Fibroblast of gingiva (primary cell): Measurements from ENCODE around the gene CAMKMT.

Experiments
- DNase-seq: peaks from one replicate; pipeline ENCODE4 v3.0.0-alpha.2; 2011; ENCODE audit warnings: low read depth

The CAMKMT gene

GRCh38 chr2:44772669-44773378 is 411.1 kb downstream of the CAMKMT start:
- no peak for DNase-seq

DNA sequence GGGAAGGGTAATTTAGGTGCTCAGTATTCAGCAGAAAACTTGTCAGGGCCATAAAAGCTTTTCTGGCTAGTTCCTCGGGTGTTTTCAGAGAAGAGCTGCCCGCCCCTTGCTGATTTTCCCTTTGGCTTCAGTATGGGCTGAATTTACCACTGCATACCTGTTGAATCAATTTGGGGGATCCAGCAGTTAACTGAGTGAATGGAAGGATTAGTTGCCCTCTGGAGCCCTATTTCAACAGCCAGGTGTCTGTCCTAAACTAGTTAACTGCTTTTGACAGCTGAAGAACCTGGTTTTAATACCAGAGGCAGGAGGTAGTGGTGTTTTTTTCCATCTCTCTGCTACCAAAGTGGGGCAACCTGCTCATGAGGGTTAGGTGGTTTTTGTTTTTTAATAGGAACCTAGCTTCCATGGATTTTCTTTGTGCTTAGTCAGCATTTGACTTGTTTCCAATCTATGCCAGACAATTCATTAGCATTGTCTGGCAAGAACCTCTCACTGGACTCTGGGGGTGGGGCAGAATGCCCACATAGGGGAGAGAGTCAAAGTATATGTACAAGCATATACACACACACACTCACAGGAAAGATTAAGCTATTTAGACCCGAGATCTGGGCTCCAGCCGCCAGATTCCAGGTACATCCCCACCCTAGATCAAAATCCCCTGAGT is 413.2 kb downstream of the CAMKMT start:
- DNase-seq, result no peak

GRCh38 chr2:44777036-44777435 is 415.3 kb downstream of the CAMKMT start:
- no peak for DNase-seq

DNA sequence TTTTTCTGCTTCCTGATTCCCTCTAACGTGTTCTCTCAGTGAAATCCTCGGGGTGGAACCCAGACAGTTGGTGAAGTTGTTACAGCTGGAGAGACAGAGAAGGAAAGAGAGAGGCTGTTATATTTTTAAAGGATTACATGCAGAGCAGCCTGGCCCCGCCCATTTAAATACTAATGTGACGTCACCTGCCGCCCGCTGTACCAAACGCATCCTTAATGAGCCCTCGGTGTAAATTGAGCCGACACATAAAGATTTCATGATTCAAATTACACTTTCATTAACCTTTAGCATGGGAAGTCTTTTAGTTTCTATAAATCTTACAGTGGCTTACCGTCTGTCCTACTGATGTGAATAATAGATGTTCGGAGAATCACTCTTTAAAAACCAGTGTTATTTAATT is 415.8 kb downstream of the CAMKMT start:
- no peak for DNase-seq

- DNase-seq, result no peak
Measured at GRCh38 chr2:44778221-44778654, 416.5 kb downstream of the CAMKMT start.

GRCh38 chr2:44778671-44779476 is 417.1 kb downstream of the CAMKMT start:
- no peak for DNase-seq

DNA sequence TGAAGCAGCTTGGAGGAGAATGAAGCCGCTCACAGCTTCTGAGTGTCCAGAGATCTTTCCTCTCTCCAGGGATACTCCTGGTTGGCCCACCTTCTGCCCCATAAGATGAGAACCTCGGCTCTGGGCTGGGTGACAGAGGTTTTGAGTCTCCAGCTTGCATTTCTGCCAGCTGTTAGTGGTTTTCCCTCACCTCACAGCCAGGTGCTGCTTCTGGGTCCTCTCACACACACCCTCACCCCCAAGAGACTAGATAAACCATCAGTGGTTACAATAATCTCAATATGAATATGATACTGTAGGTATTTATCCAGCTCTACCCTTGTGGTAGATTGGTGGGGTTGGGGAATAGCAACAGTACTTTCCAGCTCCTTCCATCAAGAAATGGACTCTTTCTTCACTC is 418.0 kb downstream of the CAMKMT start:
- DNase-seq, result no peak

DNA sequence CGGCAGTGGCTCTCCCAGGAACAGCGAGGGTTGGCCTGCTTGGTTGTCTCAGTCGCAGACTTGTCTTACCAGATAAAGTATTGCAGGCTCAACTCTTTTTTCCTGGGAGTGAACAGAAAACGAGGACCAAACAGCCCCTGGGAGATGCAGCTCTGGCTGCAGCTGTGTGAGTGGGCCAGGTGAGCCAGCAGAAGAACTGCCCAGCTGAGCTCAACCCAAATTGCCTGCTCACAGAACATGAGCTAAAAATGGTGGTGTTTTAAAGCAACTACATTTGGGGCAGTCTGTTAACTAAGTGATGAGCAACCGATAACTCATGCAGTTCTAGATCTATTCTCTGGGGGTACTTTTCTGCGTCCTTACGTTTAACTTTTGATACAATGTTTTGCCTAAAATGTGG is 418.7 kb downstream of the CAMKMT start:
- DNase-seq, result no peak

GRCh38 chr2:44785433-44785832 is 423.7 kb downstream of the CAMKMT start:
- no peak for DNase-seq

DNA sequence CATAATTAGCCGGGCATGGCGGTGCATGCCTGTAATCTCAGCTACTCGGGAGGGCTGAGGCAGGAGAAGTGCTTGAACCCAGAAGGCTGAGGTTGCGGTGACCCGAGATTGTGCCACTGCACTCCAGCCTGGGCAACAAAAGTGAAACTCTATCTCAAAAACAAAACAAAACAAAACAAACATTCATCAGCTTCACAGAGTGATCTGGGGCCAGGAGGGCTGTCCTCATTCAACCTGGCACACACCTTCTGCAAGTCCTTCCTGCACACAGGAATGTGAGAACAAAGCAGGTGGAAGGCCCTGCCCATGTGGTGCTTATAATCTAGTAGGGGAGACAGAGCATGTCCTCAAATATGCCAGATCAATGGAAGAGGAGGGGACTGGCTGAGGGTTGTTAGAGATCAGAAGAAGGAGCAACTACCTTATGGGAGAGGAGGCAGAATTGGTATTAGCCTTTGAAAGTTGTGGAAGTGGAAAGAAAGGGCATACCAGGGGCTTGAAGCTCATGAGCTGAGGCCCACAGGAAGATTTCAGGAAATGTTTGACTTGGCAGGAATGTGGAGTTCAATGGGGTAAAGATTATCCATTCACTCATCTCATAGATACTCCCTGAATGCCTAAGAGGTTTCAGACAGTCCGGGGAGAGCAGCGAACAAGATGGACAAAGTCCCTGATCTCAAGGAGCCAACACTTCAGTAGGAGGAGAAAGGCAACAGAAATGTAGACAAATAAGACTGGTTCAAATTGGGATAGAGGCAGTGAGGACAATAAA is 424.5 kb downstream of the CAMKMT start:
- DNase-seq, result no peak

DNA sequence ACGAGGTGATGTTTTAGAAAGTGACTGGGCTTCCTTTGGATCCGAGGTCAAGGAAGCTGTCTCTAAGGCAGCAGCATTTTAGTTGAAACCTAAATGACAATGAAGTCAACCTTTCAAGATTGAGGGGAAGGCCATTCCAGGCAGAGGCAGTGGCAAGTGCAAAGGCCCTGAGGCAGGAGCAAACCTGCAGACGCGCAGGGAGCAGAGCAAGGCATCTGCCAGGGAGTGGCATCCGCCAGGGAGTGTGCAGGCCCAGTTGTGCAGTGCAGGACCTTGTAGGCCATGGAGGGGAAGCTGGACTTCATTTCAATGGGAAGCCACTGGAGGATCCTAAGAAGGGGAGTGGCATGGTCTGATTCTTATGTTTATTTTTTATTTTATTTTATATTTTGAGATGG is 425.1 kb downstream of the CAMKMT start:
- DNase-seq, result no peak

- no peak for DNase-seq
Measured at GRCh38 chr2:44787663-44788062, 425.9 kb downstream of the CAMKMT start.

DNA sequence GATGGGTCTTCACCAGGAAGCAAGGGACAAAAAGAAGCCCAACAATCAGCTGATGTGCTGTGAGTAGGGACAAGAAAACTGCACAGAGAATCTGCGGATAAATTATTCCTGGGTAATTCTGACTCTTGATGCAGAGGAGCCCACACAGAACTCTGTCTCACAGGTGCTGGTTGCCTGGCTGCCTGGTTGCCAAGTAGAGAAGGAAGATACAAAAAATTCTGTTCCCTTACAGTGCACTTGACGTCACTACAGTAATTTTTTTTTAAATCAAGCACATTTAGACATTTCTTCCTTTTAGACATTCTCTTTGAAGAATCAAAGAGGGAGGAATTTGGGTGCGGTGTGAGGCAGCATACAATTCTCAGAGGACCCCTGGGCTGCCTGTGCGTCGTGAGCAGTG is 427.7 kb downstream of the CAMKMT start:
- no peak for DNase-seq

- no peak for DNase-seq
Measured at GRCh38 chr2:44789971-44790721, 428.4 kb downstream of the CAMKMT start.

DNA sequence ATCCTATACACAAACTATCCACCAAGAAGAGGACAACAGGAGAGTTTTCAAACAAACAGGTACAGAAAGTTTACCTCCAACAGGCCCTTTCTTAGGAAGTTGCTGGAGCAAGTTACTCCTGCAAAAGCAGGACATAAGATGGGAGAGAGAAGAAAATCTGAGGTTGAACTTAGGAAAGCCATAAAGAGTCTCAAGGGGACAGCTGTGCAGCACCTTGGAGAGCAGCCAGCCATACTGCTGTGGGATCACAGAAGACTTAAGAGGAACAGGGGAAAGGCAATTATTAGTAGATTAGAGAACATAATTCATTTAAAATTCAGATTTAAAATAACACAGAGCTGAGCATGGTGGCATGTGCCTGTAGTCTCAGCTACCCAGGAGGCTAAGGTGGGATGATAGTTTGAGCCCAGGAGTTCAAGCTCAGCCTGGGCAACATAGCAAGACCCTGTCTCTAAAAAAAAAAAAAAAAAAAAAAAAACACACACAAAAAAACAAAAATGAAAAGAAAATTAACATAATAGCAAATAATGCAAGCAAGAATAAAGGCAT is 431.6 kb downstream of the CAMKMT start:
- peak; percentile 12 for DNase-seq

- DNase-seq, result no peak
Measured at GRCh38 chr2:44796771-44797170, 435.0 kb downstream of the CAMKMT start.

- DNase-seq, result no peak
Measured at GRCh38 chr2:44798139-44798659, 436.5 kb downstream of the CAMKMT start.

GRCh38 chr2:44799105-44799504 is 437.4 kb downstream of the CAMKMT start:
- no peak for DNase-seq

DNA sequence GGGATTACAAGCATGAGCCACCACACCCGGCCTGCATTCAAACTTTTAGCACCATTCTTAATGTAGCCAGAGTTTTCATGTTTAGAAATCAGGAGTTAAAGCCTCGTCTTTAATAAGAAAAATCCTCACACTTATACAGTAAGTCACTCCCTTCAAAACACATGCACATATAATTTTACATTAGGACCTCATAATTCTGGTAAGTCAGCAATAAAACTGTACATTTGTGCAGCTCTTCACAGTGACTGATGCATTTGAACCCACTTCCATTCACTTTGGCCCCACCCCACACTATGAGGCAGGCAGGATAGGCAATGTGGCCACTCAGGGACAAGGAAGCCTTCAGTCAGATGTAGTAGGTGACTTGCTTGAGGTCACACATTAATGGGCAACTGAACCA is 438.0 kb downstream of the CAMKMT start:
- DNase-seq, result no peak

- no peak for DNase-seq
Measured at GRCh38 chr2:44801289-44801840, 439.6 kb downstream of the CAMKMT start.
